HAP-1 (cell line): Measurements from ENCODE around the gene MAGI2.

Experiments
- DNase-seq, 2 experiments: peaks; one replicate each; pipeline ENCODE4 v3.0.0-alpha.2; 2016 to 2020; ENCODE audit warnings: low spot score in 2 of 2
- H3K27me3 ChIP-seq: fragments of 250-450 bp; sonication (Bioruptor Pico); 2 replicates; pipeline ENCODE4 v1.5.1; 2020; ENCODE audit warnings: low read depth, mild to moderate bottlenecking, moderate library complexity
- H3K36me3 ChIP-seq: fragments of 250-450 bp; sonication (Bioruptor Pico); replicated peaks from 2 replicates; pipeline ENCODE4 v1.5.1; 2020; ENCODE audit warnings: mild to moderate bottlenecking
- H3K4me1 ChIP-seq: fragments of 250-450 bp; sonication (Bioruptor Pico); 2 replicates; pipeline ENCODE4 v1.5.1; 2020; ENCODE audit warnings: mild to moderate bottlenecking
- H3K4me3 ChIP-seq: fragments of 250-450 bp; sonication (Bioruptor Pico); 2 replicates; pipeline ENCODE4 v1.5.1; 2020; ENCODE audit warnings: mild to moderate bottlenecking, moderate library complexity
- H3K9me3 ChIP-seq: fragments of 250-450 bp; sonication (Bioruptor Pico); 2 replicates; pipeline ENCODE4 v1.5.1; 2020; ENCODE audit warnings: mild to moderate bottlenecking, moderate library complexity
- in situ Hi-C: fragments of 300-500 bp; cut with MboI; formaldehyde crosslinking; loops from 3 replicates; pipeline ENCODE4 v1.14.3; 2020; ENCODE audit warnings: low sequenced_read_pairs, inconsistent platforms, mixed read lengths

Gene MAGI2

DNA sequence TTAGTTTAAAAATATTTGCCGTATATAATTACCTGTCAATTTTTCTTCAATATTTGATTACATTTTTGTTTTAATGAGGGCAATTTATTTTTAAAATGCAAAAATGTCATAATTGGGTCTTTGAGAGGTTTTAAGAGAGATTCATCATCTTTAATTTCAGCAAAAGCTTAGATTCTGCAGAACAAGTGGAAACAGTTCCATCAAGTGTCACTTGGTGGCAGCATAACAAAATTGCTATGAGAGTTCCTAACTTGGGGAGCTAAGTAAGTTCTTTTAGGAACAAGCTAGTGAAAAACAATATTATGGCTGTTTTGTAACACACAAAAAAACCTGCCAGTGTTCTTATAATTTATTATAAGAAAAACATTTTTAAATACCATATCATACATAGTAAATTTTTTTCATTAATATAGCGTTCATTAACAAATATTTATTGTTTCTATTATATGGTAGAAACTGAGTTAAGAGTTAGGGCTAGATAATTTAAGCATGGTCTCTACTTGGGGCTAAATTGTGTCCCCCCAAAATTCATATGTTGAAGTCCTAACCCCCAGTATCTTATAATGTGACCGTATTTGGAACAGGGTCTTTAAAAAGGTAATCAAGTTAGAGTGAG, 155.2 kb downstream of the MAGI2 start:
- in situ Hi-C loops: loop anchor here (25.0 kb wide), 1 partner anchor 714 kb away; no protein-coding TSS in a partner anchor
- H3K27me3 ChIP-seq: no peaks in the 10 kb centered on the region
- DNase-seq: peak; percentile 52 to 58

DNA sequence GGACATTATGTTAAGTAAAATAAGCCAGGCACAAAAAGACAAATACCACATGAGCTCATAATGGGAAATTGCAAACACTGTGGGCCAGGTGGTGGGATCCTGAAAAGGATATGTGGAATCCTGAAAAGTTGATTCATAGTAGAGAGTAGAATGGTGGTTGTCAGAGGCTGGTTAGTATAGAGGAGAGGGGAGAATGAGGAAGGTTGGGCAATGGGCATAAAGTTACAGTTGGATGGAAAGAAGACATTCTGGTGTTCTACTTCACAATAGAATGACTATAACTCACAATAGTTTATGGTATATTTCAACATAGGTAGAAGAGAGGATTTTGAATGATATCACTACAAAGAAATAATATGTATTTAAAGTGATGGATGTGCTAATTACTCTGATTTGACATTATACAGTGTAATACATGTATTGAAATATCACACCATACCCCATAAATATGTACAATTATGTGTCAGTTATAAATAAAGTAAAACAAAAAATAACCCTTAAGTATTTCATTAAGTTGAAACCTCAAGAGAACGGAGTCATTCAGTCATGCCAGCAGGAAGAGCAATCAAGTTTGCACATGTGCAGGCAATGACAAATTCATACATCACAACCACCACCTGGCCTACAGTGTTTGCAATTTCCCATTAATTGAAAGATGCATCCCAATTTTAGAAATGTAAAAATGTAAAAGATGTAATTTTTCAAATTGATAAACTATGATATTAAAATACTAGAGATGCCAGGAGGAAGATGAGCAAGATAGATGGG, 156.7 kb downstream of the MAGI2 start:
- H3K27me3 ChIP-seq: no peaks in the 10 kb centered on the region
- no peak overlapping the region for H3K4me3 ChIP-seq
- no peak for DNase-seq
- no peaks in the 10 kb centered on the region for H3K9me3 ChIP-seq
- in situ Hi-C loops: loop anchor here (25.0 kb wide), 1 partner anchor 716 kb away; no protein-coding TSS in a partner anchor
- no peaks in the 10 kb centered on the region for H3K4me1 ChIP-seq
- H3K36me3 ChIP-seq: no peaks in the 10 kb centered on the region

More for the DNA sequence above, 155.2 kb downstream of the MAGI2 start:
- Histone ChIP-seq H3K4me3 (no peak overlapping the region), H3K9me3 (no peaks in the 10 kb centered on the region), H3K36me3 (no peaks in the 10 kb centered on the region), H3K4me1 (no peaks in the 10 kb centered on the region)

DNA sequence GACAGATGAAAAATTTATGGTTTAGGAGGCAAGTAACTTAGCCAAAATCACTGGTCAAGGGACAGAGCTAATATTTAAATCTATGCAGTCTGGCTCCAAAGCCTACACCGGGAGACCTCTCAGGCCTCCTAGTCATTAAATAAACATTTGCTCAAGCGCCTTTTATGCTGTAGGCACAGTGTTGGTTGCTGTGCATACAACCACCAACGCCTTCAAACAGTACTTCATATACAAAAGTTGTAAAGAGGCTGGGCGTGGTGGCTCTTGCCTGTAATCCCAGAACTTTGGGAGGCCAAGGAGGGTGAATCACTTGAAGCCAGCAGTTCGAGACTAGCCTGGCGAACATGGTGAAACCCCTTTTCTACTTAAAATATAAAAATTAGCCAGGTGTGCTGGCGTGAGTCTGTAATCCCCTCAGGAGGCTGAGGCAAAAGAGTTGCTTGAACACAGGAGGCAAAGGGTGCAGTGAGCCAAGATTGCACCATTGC, 159.8 kb downstream of the MAGI2 start:
- no peak for DNase-seq
- no peaks in the 10 kb centered on the region for H3K36me3 ChIP-seq
- no peak overlapping the region for H3K4me3 ChIP-seq
- H3K27me3 ChIP-seq: no peaks in the 10 kb centered on the region
- no peaks in the 10 kb centered on the region for H3K9me3 ChIP-seq
- in situ Hi-C loops: loop anchor here (25.0 kb wide), 1 partner anchor 719 kb away; no protein-coding TSS in a partner anchor
- no peaks in the 10 kb centered on the region for H3K4me1 ChIP-seq

GRCh38 chr7:79292834-79293233, 160.6 kb downstream of the MAGI2 start:
- H3K9me3 ChIP-seq: no peaks in the 10 kb centered on the region
- DNase-seq: no peak
- no peaks in the 10 kb centered on the region for H3K36me3 ChIP-seq
- in situ Hi-C loops: loop anchor here (25.0 kb wide), 1 partner anchor 719 kb away; no protein-coding TSS in a partner anchor
- no peaks in the 10 kb centered on the region for H3K4me1 ChIP-seq
- H3K4me3 ChIP-seq: no peak overlapping the region
- no peaks in the 10 kb centered on the region for H3K27me3 ChIP-seq

GRCh38 chr7:79291498-79291865, 162.0 kb downstream of the MAGI2 start:
- Histone ChIP-seq H3K36me3 (no peaks in the 10 kb centered on the region), H3K27me3 (no peaks in the 10 kb centered on the region), H3K4me1 (no peaks in the 10 kb centered on the region), H3K4me3 (no peak overlapping the region), H3K9me3 (no peaks in the 10 kb centered on the region)
- no peak for DNase-seq
- in situ Hi-C loops: loop anchor here (25.0 kb wide), 1 partner anchor 721 kb away; no protein-coding TSS in a partner anchor

GRCh38 chr7:79290841-79291497, 162.5 kb downstream of the MAGI2 start:
- Histone ChIP-seq H3K36me3 (no peaks in the 10 kb centered on the region), H3K4me1 (no peaks in the 10 kb centered on the region), H3K27me3 (no peaks in the 10 kb centered on the region), H3K9me3 (no peaks in the 10 kb centered on the region), H3K4me3 (no peak overlapping the region)
- no peak for DNase-seq
- in situ Hi-C loops: loop anchor here (25.0 kb wide), 1 partner anchor 721 kb away; no protein-coding TSS in a partner anchor

GRCh38 chr7:79290398-79290797, 163.1 kb downstream of the MAGI2 start:
- no peak for DNase-seq
- Histone ChIP-seq H3K9me3 (no peaks in the 10 kb centered on the region), H3K4me3 (no peak overlapping the region), H3K4me1 (no peaks in the 10 kb centered on the region), H3K27me3 (no peaks in the 10 kb centered on the region), H3K36me3 (no peaks in the 10 kb centered on the region)
- in situ Hi-C loops: loop anchor here (25.0 kb wide), 1 partner anchor 722 kb away; no protein-coding TSS in a partner anchor

DNA sequence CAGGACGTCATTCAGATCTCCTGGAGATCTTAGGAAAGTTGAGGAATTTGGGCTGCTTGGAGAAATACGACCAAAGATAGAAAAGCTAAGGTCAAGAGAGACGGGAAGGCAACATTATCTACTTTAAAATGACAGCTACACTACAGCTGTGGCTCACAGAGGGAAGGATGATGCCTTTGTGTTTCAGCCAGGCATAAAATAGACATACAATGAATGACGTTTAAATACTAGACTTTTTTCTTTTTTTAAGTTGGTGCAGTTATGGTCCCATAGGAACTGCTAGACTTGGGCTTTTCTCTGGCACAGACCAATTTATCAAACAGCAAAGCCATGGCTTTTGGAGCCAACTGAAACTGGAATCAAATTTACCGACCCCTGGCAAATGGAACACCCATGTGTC, 164.8 kb downstream of the MAGI2 start:
- in situ Hi-C loops: loop anchor here (25.0 kb wide), 1 partner anchor 724 kb away; no protein-coding TSS in a partner anchor
- Histone ChIP-seq H3K27me3 (no peaks in the 10 kb centered on the region), H3K36me3 (no peaks in the 10 kb centered on the region), H3K4me1 (no peaks in the 10 kb centered on the region; the same call in 1 of the 2 replicates), H3K9me3 (no peaks in the 10 kb centered on the region), H3K4me3 (no peak overlapping the region)
- no peak for DNase-seq

DNA sequence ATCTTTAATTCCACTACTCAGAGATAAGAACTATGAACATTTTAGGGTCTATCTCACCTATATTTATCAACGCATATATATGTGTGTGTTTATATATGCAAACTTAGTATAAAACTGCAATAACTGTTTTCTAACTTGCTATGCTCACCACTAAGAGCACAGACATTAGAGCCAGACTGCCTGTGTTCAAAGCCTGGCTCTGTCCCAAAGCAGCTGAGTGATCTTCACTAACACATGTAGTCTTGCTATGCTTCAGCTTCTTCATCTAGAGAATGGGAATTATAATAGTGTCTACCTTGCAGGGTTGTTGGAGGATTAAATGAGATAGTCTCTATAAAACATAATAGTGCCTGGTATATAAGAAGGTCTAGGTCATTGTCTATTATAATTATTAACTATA, 165.5 kb downstream of the MAGI2 start:
- Histone ChIP-seq H3K36me3 (no peaks in the 10 kb centered on the region), H3K4me3 (no peak overlapping the region), H3K4me1 (peaks cover 5% of the 10 kb centered on the region; the same call in 1 of the 2 replicates), H3K27me3 (no peaks in the 10 kb centered on the region), H3K9me3 (no peaks in the 10 kb centered on the region)
- in situ Hi-C loops: loop anchor here (25.0 kb wide), 1 partner anchor 724 kb away; no protein-coding TSS in a partner anchor
- no peak for DNase-seq

GRCh38 chr7:79286181-79286580, 167.3 kb downstream of the MAGI2 start:
- in situ Hi-C loops: loop anchor here (25.0 kb wide), 1 partner anchor 726 kb away; no protein-coding TSS in a partner anchor
- no peak for DNase-seq
- peaks cover 7% of the 10 kb centered on the region; the same call in 1 of the 2 replicates for H3K4me1 ChIP-seq
- no peaks in the 10 kb centered on the region for H3K36me3 ChIP-seq
- no peaks in the 10 kb centered on the region for H3K9me3 ChIP-seq
- no peaks in the 10 kb centered on the region for H3K27me3 ChIP-seq
- no peak overlapping the region for H3K4me3 ChIP-seq

DNA sequence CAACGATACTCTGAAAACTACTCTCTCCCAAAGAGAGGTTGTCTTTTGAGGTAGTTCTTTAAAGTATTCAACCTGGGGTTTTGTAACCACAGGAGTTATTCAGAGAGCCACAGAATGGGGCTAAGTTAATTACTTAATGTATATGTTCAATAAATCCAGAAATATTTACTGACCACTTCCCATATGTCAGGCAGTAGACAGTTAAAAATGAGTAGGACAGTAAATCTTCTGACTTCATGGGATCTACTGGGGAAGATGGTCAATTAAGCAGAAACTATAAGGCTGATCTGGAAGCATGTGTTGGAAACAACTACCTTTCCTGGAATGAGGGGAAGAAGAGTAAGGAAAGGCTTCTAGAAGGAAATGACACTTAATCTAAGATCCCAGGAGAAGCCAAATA, 167.7 kb downstream of the MAGI2 start:
- no peak for DNase-seq
- H3K36me3 ChIP-seq: no peaks in the 10 kb centered on the region
- no peak overlapping the region for H3K4me3 ChIP-seq
- in situ Hi-C loops: loop anchor here (25.0 kb wide), 1 partner anchor 727 kb away; no protein-coding TSS in a partner anchor
- H3K27me3 ChIP-seq: no peaks in the 10 kb centered on the region
- H3K4me1 ChIP-seq: peaks cover 7% of the 10 kb centered on the region; the same call in 1 of the 2 replicates
- H3K9me3 ChIP-seq: no peaks in the 10 kb centered on the region

DNA sequence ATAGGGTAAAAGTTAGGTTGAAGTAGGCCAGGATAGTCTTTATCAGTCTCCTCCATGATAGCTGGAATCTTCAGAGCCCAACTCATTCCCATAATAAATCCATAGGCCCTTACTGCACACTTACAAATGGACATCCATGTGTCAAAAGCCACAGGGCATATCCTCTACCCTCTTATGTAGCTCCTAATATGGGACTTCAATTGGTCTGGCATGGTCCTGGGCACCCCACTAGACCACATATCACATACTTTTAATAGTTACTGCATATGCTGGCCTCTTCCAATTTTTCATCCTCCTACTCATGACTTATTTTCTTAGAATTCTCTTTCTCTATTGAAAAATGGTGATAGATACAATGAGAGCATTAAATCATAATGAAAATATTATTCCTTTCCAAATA, 169.3 kb downstream of the MAGI2 start:
- Histone ChIP-seq H3K27me3 (no peaks in the 10 kb centered on the region), H3K4me3 (no peak overlapping the region), H3K9me3 (no peaks in the 10 kb centered on the region), H3K36me3 (no peaks in the 10 kb centered on the region), H3K4me1 (peaks cover 7% of the 10 kb centered on the region; the same call in 1 of the 2 replicates)
- in situ Hi-C loops: loop anchor here (25.0 kb wide), 1 partner anchor 728 kb away; no protein-coding TSS in a partner anchor
- no peak for DNase-seq

DNA sequence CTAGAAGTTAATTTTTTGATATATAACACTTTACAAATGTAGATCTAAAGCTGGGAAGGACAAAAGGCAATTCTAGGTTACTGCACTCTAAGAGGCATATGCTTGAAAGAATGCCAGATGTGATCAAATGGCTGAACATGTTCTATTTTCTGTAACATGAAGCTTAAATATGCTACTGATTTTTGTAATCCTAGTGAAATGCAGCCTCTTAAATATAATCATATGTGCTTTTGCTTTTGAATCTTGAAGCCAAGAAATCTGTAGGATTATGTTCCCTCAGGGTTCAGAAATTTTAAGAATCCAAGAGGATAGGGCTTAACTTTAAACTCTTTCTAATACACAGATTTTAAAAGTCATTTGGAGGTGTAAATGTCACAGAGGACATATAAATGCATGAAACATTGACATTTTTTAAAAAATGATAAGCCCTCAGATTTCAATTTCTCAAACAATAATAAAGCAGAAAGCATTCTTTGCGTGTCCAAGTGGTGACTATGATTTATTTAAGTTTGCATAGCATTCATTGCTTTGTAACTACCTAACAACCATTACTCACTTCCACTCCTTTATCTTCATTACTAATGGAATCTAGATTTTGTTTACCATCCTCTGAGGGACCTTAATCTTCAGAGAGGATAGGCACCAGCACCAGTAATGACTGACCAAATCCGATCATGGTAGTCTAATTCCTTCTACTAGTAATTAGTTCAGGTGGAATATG, 170.4 kb downstream of the MAGI2 start:
- Histone ChIP-seq H3K9me3 (no peaks in the 10 kb centered on the region), H3K4me3 (no peak overlapping the region), H3K27me3 (no peaks in the 10 kb centered on the region), H3K36me3 (no peaks in the 10 kb centered on the region), H3K4me1 (peaks cover 7% of the 10 kb centered on the region; the same call in 1 of the 2 replicates)
- DNase-seq: no peak
- in situ Hi-C loops: loop anchor here (25.0 kb wide), 1 partner anchor 729 kb away; no protein-coding TSS in a partner anchor
